AG20443 (cell line): ENCODE data around the gene ERLEC1.
A peak's percentile ranks its signal among the peaks of the same experiment; 100 is the strongest.
"Not testable (repeated sequence)": the region's sequence is repeated elsewhere in the genome, so short reads cannot be mapped to it uniquely, and the experiment has no call there.

Experiments used
- DNase-seq: peaks from one replicate; pipeline ENCODE4 v3.0.0; 2012; ENCODE audit warnings: low spot score, mixed read lengths

The ERLEC1 gene

GRCh38 chr2:53786705-53787613 is at the start of gene ERLEC1, which contains the start of gene ASB3:
ERLEC1 (plus strand) TSS chr2:53787044; CDS start chr2:53787211, 167 bp downstream.
ASB3 (minus strand) TSS chr2:53786953; CDS start chr2:53765572, 21,381 bp downstream.
- peak; percentile 94 for DNase-seq

GRCh38 chr2:53737091-53737490 is 49.8 kb upstream of the ERLEC1 start:
- DNase-seq: no peak

- DNase-seq: no peak
Observed at GRCh38 chr2:53739032-53739431, 47.8 kb upstream of the ERLEC1 start.

GRCh38 chr2:53740170-53740569 is 46.7 kb upstream of the ERLEC1 start:
- peak; percentile 27 for DNase-seq

GRCh38 chr2:53744395-53745065 is 42.3 kb upstream of the ERLEC1 start:
- DNase-seq: no peak

- no peak for DNase-seq
Observed at GRCh38 chr2:53750041-53750768, 36.6 kb upstream of the ERLEC1 start.

- peak; percentile 11 for DNase-seq
Observed at GRCh38 chr2:53751728-53752127, 35.1 kb upstream of the ERLEC1 start.

GRCh38 chr2:53752385-53752784 is 34.5 kb upstream of the ERLEC1 start:
- DNase-seq: no peak

- DNase-seq: no peak
Observed at GRCh38 chr2:53753041-53753440, 33.8 kb upstream of the ERLEC1 start.

- DNase-seq: peak; percentile 66
Observed at GRCh38 chr2:53755121-53755520, 31.7 kb upstream of the ERLEC1 start.

GRCh38 chr2:53756644-53757043 is 30.2 kb upstream of the ERLEC1 start:
- no peak for DNase-seq

GRCh38 chr2:53757206-53757605 is 29.6 kb upstream of the ERLEC1 start:
- DNase-seq: not testable (repeated sequence)

- no peak for DNase-seq
Observed at GRCh38 chr2:53765767-53766166, 21.1 kb upstream of the ERLEC1 start.

- DNase-seq: peak; percentile 96
Observed at GRCh38 chr2:53767405-53768241, 19.2 kb upstream of the ERLEC1 start, which contains the start of gene CHAC2. CHAC2 (plus strand) TSS chr2:53767804; CDS start chr2:53767887, 83 bp downstream.

GRCh38 chr2:53768242-53768542 is 18.7 kb upstream of the ERLEC1 start:
- DNase-seq: no peak

GRCh38 chr2:53769318-53769945 is 17.4 kb upstream of the ERLEC1 start:
- no peak for DNase-seq

GRCh38 chr2:53770264-53770663 is 16.6 kb upstream of the ERLEC1 start:
- DNase-seq: no peak

GRCh38 chr2:53777134-53777533 is 9.7 kb upstream of the ERLEC1 start:
- DNase-seq: no peak

GRCh38 chr2:53778536-53779162 is 8.2 kb upstream of the ERLEC1 start:
- DNase-seq: no peak

GRCh38 chr2:53780056-53780455 is 6.8 kb upstream of the ERLEC1 start:
- no peak for DNase-seq

GRCh38 chr2:53782676-53783075 is 4.2 kb upstream of the ERLEC1 start:
- no peak for DNase-seq
